Stimulated activated CD4-positive, alpha-beta T cell treated with anti-CD3 and anti-CD28 coated beads, Interleukin-1b, Interleukin-23, amount 100 ng/mL, for 1 hour (primary cell): ENCODE measurements around the gene POMC.
"Not testable (repeated sequence)": the region's sequence is repeated elsewhere in the genome, so short reads cannot be mapped to it uniquely, and the experiment has no call there.

Source experiments
- DNase-seq, 2 donors: peaks; one replicate each; pipeline ENCODE4 v3.0.0-alpha.2; 2020; ENCODE audit warnings: low read depth in 2 of 2

Gene POMC

GRCh38 chr2:25132693-25133092 is 35.7 kb downstream of the POMC start:
- no peak for DNase-seq

GRCh38 chr2:25132299-25132635 is 36.1 kb downstream of the POMC start:
- no peak for DNase-seq

- DNase-seq: no peak
Measured at GRCh38 chr2:25131567-25132298, 36.6 kb downstream of the POMC start.

GRCh38 chr2:25131253-25131566 is 37.2 kb downstream of the POMC start:
- no peak for DNase-seq

GRCh38 chr2:25129901-25130520 is 38.4 kb downstream of the POMC start:
- no peak for DNase-seq

GRCh38 chr2:25127646-25128045 is 40.7 kb downstream of the POMC start:
- no peak for DNase-seq

DNA sequence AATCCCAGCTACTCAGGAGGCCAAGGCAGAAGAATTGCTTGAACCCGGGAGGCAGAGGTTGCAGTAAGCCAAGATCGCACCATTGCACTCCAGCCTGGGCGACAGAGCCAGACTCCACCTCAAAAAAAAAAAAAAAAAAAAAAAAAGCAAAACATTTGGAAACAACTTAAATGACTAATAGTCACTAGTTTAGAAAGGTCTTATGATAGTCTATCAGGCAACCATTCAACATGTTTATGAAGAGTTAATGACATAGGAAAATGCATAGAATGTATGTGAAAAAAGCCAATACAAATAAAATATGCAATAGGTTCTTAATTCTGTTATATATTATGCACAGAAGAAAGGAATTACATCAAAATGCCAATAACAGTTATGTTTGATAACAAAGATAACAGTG is 41.3 kb downstream of the POMC start:
- DNase-seq: not testable (repeated sequence)

GRCh38 chr2:25125976-25126375 is 42.4 kb downstream of the POMC start:
- no peak for DNase-seq

DNA sequence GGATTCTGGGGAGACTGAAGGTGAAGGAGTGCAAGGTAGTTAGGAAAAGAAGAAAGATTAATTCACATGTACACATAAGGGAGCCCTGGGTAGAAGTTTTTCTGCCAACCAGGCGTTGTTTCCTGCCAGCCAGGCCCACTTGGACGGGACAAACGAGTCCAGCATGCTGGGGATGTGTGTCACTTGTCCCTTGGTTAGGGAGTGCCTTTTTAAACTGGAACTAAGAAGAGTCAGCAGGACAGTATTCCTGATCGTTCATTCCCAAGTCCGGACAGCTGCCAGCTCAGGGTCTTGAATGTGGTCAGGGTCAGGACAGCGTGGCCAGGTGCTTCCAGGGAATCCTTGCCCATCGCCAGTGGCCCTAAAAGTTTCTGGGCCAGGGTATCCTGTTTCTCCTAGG is 43.2 kb downstream of the POMC start:
- DNase-seq: no peak

DNA sequence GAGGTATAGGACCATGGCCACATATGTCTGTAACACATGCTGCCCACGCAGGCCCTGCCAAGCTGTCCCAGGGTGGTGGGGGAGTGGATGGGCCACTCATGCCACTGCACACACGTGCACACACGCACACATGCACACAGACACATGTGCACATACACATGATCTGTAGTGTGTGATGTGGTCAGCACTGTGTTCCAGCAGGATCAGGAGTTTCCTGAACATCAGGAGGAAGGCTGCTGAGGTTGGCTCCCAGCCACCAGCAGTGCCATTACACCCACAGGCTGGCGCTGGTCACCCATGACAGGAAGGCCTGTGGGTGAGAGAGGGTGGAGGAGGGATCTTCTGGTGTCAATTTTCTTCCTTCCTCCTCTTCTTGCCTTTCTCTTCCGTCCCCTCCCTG is 44.7 kb downstream of the POMC start:
- DNase-seq: no peak

DNA sequence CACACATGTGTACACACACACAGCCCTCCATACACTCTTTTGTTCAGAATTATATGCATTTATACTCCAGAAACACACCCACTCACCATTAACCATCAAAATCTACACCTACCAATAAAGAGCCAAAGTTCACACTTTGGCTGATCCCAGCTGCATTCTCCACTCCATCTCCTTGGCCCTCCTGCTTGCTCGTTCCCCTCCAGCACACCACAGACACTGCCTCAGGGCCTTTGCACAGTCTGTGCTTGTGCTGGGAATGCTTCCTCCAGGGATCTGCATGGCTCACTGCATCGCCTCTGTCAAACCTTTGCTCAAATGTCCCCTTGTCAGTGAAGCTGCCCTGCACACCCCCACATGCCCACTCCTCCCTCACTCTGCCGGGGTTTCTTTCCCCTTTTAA is 46.0 kb downstream of the POMC start:
- DNase-seq: no peak

DNA sequence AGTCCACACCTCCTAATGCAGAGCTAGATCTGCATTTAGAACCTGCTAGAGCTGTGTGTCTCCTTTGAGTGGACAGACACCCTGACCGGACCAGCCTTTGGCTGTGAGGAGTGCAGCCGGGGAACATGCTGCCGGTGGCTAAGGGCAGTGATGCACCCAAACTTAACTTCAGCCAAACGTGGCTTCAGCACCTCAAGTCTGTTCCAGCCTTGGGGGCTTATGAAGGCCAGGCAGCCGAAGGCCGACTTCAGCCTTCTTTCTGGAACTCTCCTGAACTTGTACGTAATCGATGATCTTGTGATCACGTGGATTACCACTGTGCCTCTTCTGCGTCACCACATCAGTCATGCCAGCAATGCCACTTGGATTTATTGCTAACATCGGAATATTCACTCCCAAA is 49.1 kb downstream of the POMC start:
- DNase-seq: no peak

GRCh38 chr2:25116956-25117355 is 51.4 kb downstream of the POMC start:
- DNase-seq: no peak

- DNase-seq: no peak
Measured at GRCh38 chr2:25115902-25116301, 52.5 kb downstream of the POMC start.

DNA sequence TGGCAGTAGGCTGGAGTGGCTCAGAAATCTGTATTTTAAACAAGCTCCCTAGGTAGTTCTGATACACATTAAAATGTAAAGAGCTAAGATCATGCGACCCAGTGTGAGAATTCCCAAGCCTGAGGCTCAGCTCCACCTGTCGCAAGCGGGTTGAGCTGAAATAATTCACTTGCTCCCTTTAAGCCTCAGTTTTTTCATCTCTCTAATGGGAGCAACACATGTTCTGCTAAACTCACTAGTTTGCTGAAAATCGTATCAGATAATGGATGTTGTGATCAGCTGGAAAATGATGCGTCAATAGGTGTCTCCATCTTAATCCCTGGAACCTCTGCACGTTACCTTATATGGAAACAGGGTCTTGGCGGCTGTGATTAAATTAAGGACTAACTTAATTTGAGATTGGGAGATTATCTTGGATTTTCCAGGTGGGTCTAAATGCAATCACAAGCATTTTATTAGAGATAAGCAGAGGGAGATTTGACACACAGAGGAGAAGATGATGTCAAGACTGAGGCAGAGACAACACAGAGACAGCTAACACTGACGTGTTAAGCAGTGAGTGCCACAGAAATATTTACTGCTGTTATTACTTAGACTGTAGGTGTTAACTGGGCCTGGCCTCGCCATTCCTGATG is 53.0 kb downstream of the POMC start:
- no peak for DNase-seq

- DNase-seq: no peak
Measured at GRCh38 chr2:25112113-25112512, 56.3 kb downstream of the POMC start.
